Endothelial cell of umbilical vein (primary cell): ENCODE measurements around the gene ATP2A2. TPM values are rescaled to one million over a fixed set of nuclear protein-coding genes. Genes with fewer than 3 reads are reported as not detected.

Experiments used
- BruUV-seq: library from RNA; stranded (reverse); fragments of 400-500 nt; replicated peaks from 2 replicates; lab custom pipeline; 2021; lab: Mats Ljungman, UMichigan
- CTCF ChIA-PET: fragments of 300-600, 350-600 bp; sonication (Branson Sonifier 250); formaldehyde crosslinking; loops from one replicate; lab custom pipeline; 2021; ENCODE audit warnings: antibody characterized with exemption, inconsistent platforms; lab: Charles Lee
- POLR2A ChIA-PET: fragments of 300-600, 350-600 bp; sonication (Branson Sonifier 250); formaldehyde crosslinking; loops from one replicate; lab custom pipeline; 2021; ENCODE audit warnings: antibody characterized with exemption, inconsistent platforms; lab: Charles Lee
- DNase-seq: peaks from one replicate; pipeline ENCODE4 v3.0.0-alpha.2; 2011; ENCODE audit warnings: low read depth, low spot score
- FAIRE-seq: peaks from 2 replicates; lab custom pipeline; 2011; peaks lifted over from hg19 to GRCh38; lab: Jason Lieb, UNC
- H2AFZ ChIP-seq: 2 replicates; pipeline ENCODE4 v1.6.0; 2012; ENCODE audit warnings: low read depth, low read length, control low read depth, inconsistent platforms
- H3K27ac ChIP-seq: 2 replicates; pipeline ENCODE4 v1.5.1; 2011; ENCODE audit warnings: low read depth, mild to moderate bottlenecking, control low read depth, low read length, moderate library complexity; ENCODE audit not compliant: insufficient read depth
- H3K27me3 ChIP-seq, 2 experiments: 2 replicates each; pipeline versions ENCODE4 v1.6.0 to v1.6.1; 2011; ENCODE audit warnings: low read length in 2 of 2, mixed read lengths in 1 of 2; ENCODE audit not compliant: control insufficient read depth in 2 of 2, insufficient read depth in 2 of 2
- H3K36me3 ChIP-seq, 2 experiments: 2 replicates in 1 of 2; 3 replicates in 1 of 2; pipeline ENCODE4 v1.5.1; 2011; ENCODE audit warnings: low read length in 2 of 2, mild to moderate bottlenecking in 1 of 2, moderate library complexity in 1 of 2; ENCODE audit not compliant: control insufficient read depth in 2 of 2, insufficient read depth in 2 of 2; ENCODE audit errors: extremely low read depth in 1 of 2
- H3K4me1 ChIP-seq: 3 replicates; pipeline ENCODE4 v1.5.1; 2011; ENCODE audit warnings: mild to moderate bottlenecking, low read length; ENCODE audit not compliant: control insufficient read depth, insufficient read depth; ENCODE audit errors: extremely low read depth
- H3K4me2 ChIP-seq: 2 replicates; pipeline ENCODE4 v1.6.1; 2011; ENCODE audit warnings: low read length, control low read depth, mixed read lengths; ENCODE audit not compliant: insufficient read depth
- H3K4me3 ChIP-seq, 3 experiments: fragments of 200-600 bp in 1 of 3; sonication (generic), shearing (Covaris generic) in 1 of 3; replicated peaks in 1 of 3; 2 replicates each; pipeline ENCODE4 v1.5.1; 2011 to 2016; ENCODE audit warnings: control low read depth in 3 of 3, low read length in 3 of 3, mild to moderate bottlenecking in 2 of 3, inconsistent platforms in 1 of 3, low read depth in 1 of 3, moderate library complexity in 1 of 3; ENCODE audit not compliant: insufficient read depth in 1 of 3
- H3K79me2 ChIP-seq: 2 replicates; pipeline ENCODE4 v1.6.0; 2012; ENCODE audit warnings: low read length, inconsistent platforms; ENCODE audit not compliant: control insufficient read depth, insufficient read depth
- H3K9ac ChIP-seq: replicated peaks from 2 replicates; pipeline ENCODE3; 2011; ENCODE audit warnings: low read length, control low read depth; ENCODE audit not compliant: insufficient read depth; ENCODE audit errors: extremely low read depth
- H3K9me1 ChIP-seq: replicated peaks from 3 replicates; pipeline ENCODE4 v1.6.0; 2011; ENCODE audit warnings: mild to moderate bottlenecking, low read length; ENCODE audit not compliant: control insufficient read depth, insufficient read depth; ENCODE audit errors: extremely low read depth
- H3K9me3 ChIP-seq: replicated peaks from 2 replicates; pipeline ENCODE4 v1.5.1; 2012; ENCODE audit warnings: low read length, inconsistent platforms; ENCODE audit not compliant: control insufficient read depth, insufficient read depth
- H4K20me1 ChIP-seq: replicated peaks from 2 replicates; pipeline ENCODE3; 2011; ENCODE audit warnings: mild to moderate bottlenecking, low read length; ENCODE audit not compliant: control insufficient read depth, insufficient read depth; ENCODE audit errors: extremely low read depth
- GATA2 ChIP-seq: IDR thresholded peaks from 2 replicates; pipeline ENCODE4 v1.7.0; 2011; ENCODE audit warnings: low read depth, mild to moderate bottlenecking, moderate library complexity, mixed read lengths, low read length; ENCODE audit not compliant: insufficient read length, insufficient read depth
- JUN ChIP-seq: IDR thresholded peaks from 2 replicates; pipeline ENCODE4 v1.6.1; 2011; ENCODE audit warnings: borderline replicate concordance, low read depth; ENCODE audit not compliant: insufficient read length, insufficient read depth
- MAX ChIP-seq: IDR thresholded peaks from 2 replicates; pipeline ENCODE4 v1.6.1; 2011; ENCODE audit not compliant: insufficient read depth, insufficient read length
- MYC ChIP-seq: IDR thresholded peaks from one replicate; pipeline ENCODE4 v1.6.1; 2011; ENCODE audit warnings: mild to moderate bottlenecking, low read depth, low read length
- POLR2A ChIP-seq: IDR thresholded peaks from 2 replicates; pipeline ENCODE4 v1.6.1; 2012; ENCODE audit warnings: low read depth, mild to moderate bottlenecking, control low read depth, low read length
- POLR2AphosphoS5 ChIP-seq: IDR thresholded peaks from 2 replicates; pipeline ENCODE4 v1.6.1; 2012; ENCODE audit warnings: low read depth, mild to moderate bottlenecking, control low read depth, low read length, moderate library complexity; ENCODE audit not compliant: insufficient read depth
- dilution Hi-C: fragments of 300-500 bp; cut with MboI; formaldehyde crosslinking; loops from one replicate; pipeline ENCODE4 v1.15.0; 2019; ENCODE audit warnings: low sequenced_read_pairs; ENCODE audit not compliant: extremely low pct_ligation_motif_present
- intact Hi-C: fragments of 100-400 bp; cut with micrococcal nuclease; formaldehyde crosslinking; loops from one replicate; pipeline ENCODE4 v1.10.0; 2022
- polyA plus RNA-seq, 4 experiments: library from polyadenylated mRNA; depleted of rRNA in 3 of 4; stranded (reverse) in 3 of 4; unstranded in 1 of 4; fragments of >200 nt; gene quantifications; 2 replicates each; pipeline versions ENCODE4 v1.2.1 to v1.2.3, GENCODE V29; 2011 to 2012; ENCODE audit warnings: missing spikeins in 1 of 4
- small RNA-seq: library from RNA; depleted of rRNA; stranded (forward); fragments of <200 nt; gene quantifications from one replicate; pipeline ENCODE3, GENCODE V24; 2012; ENCODE audit warnings: low replicate concordance, low read depth; ENCODE audit not compliant: insufficient read depth, insufficient read length
- total RNA-seq: library from RNA; stranded (reverse); gene quantifications from 2 replicates; pipeline ENCODE4 v1.2.3, GENCODE V29; 2021
- TF ChIP-seq, protein P1 (sequence below), 2 donors: IDR thresholded peaks; 1 replicate in 1 of 2; 2 replicates in 1 of 2; pipeline ENCODE4 v1.5.1; 2011; ENCODE audit warnings: low read length in 2 of 2, mild to moderate bottlenecking in 2 of 2, moderate library complexity in 2 of 2, control low read depth in 1 of 2, inconsistent platforms in 1 of 2, low read depth in 1 of 2; ENCODE audit not compliant: insufficient read depth in 1 of 2; ENCODE audit errors: extremely low read depth in 1 of 2

Gene ATP2A2
- total and polyA plus RNA-seq, 2 donors (not counting 3 experiments of a cell fraction or from before 2014, with no cell fraction given), result 102 to 239 TPM

DNA sequence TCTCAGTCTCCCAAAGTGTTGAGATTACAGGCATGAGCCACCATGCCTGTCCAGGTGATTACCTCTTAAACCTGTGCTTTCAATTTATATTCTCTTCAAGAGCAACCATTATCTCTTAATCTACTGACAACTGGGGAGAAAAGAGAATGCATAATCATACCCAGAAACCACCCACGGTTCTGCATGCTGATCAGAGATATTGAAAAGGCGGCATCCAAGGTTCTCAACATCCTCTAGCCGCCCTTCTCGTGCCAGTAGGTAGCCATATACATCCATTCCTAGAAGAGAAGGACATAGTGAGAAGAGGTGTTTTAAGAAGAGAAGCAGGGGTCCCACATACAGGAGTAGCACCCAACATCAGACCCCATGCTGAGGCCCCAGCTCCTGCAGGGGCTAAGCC lies 101.6 kb downstream of the ATP2A2 start:
- Histone ChIP-seq H3K27ac (no peak overlapping the region), H3K9me1 (no peaks in the 10 kb centered on the region), H3K79me2 (no peaks in the 10 kb centered on the region), H3K4me2 (no peak overlapping the region), H3K4me3 (no peak overlapping the region), H3K27me3 (no peaks in the 10 kb centered on the region), H4K20me1 (no peaks in the 10 kb centered on the region), H3K4me1 (no peaks in the 10 kb centered on the region), H3K9ac (no peak overlapping the region), H2AFZ (no peak overlapping the region), H3K36me3 (peaks cover 22 to 32% of the 10 kb centered on the region in 2 experiments), H3K9me3 (no peaks in the 10 kb centered on the region)
- CTCF ChIA-PET, result no interaction called here
- POLR2A ChIA-PET, result no interaction called here
- BruUV-seq, result no TSS peak
- no peak for DNase-seq
- intact Hi-C loops (no loop called here), dilution Hi-C loops (no loop called here)
- no peak for TF ChIP-seq POLR2AphosphoS5
- no peak for TF ChIP-seq JUN
- TF ChIP-seq MYC, result no peak
- TF ChIP-seq MAX, result no peak
- TF ChIP-seq, protein P1, sequence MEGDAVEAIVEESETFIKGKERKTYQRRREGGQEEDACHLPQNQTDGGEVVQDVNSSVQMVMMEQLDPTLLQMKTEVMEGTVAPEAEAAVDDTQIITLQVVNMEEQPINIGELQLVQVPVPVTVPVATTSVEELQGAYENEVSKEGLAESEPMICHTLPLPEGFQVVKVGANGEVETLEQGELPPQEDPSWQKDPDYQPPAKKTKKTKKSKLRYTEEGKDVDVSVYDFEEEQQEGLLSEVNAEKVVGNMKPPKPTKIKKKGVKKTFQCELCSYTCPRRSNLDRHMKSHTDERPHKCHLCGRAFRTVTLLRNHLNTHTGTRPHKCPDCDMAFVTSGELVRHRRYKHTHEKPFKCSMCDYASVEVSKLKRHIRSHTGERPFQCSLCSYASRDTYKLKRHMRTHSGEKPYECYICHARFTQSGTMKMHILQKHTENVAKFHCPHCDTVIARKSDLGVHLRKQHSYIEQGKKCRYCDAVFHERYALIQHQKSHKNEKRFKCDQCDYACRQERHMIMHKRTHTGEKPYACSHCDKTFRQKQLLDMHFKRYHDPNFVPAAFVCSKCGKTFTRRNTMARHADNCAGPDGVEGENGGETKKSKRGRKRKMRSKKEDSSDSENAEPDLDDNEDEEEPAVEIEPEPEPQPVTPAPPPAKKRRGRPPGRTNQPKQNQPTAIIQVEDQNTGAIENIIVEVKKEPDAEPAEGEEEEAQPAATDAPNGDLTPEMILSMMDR (IDR thresholded peaks at IDR 0.05; ENCODE audit: extremely low read depth in 1 of 2, insufficient read depth in 1 of 2, low read depth in 1 of 2, low read length in 2 of 2), result no peak
- TF ChIP-seq POLR2A, result no peak
- no peak for TF ChIP-seq GATA2
- FAIRE-seq, result no peak

Small RNA genes lying within 50 kb of the gene (small RNA-seq; reads per million reads assigned to genes)
- not detected for gene RN7SL769P

Other genes starting within 250 kb of the ATP2A2 start
- gene C12orf76, start 232.7 kb upstream of the ATP2A2 start, total RNA-seq, result 11.9 and 13.4 TPM in 2 replicates
- 12.9 and 17.1 TPM in 2 replicates for gene C12orf76, start 232.7 kb upstream of the ATP2A2 start, polyA plus RNA-seq
- 9.4 and 9.8 TPM in 2 replicates for gene IFT81, start 156.9 kb upstream of the ATP2A2 start, total RNA-seq
- 1.8 and 2.4 TPM in 2 replicates for gene IFT81, start 156.9 kb upstream of the ATP2A2 start, polyA plus RNA-seq
- gene ANAPC7, start 122.5 kb downstream of the ATP2A2 start, total RNA-seq, result 76.6 and 89.0 TPM in 2 replicates
- 54.2 and 56.0 TPM in 2 replicates for gene ANAPC7, start 122.5 kb downstream of the ATP2A2 start, polyA plus RNA-seq
- 304 and 308 TPM in 2 replicates for gene ARPC3, start 169.1 kb downstream of the ATP2A2 start, total RNA-seq
- gene ARPC3, start 169.1 kb downstream of the ATP2A2 start, polyA plus RNA-seq, result 36.8 and 92.8 TPM in 2 replicates
- 25.0 and 29.6 TPM in 2 replicates for gene GPN3, start 187.0 kb downstream of the ATP2A2 start, total RNA-seq
- gene GPN3, start 187.0 kb downstream of the ATP2A2 start, polyA plus RNA-seq, result 17.8 and 26.6 TPM in 2 replicates
- 7.9 and 11.7 TPM in 2 replicates for gene FAM216A, start 187.6 kb downstream of the ATP2A2 start, total RNA-seq
- 11.6 and 12.4 TPM in 2 replicates for gene FAM216A, start 187.6 kb downstream of the ATP2A2 start, polyA plus RNA-seq
- 147 and 155 TPM in 2 replicates for gene VPS29, start 220.9 kb downstream of the ATP2A2 start, total RNA-seq
- gene VPS29, start 220.9 kb downstream of the ATP2A2 start, polyA plus RNA-seq, result 111 and 138 TPM in 2 replicates
- 0.15 TPM in 1 of 2 replicates, not detected in the other for gene RAD9B, start 221.1 kb downstream of the ATP2A2 start, total RNA-seq
- gene RAD9B, start 221.1 kb downstream of the ATP2A2 start, polyA plus RNA-seq, result 0.08 and 0.11 TPM in 2 replicates